ENCODE data around the gene ZNF750. TPM values are rescaled to one million over a fixed set of nuclear protein-coding genes. Genes with fewer than 3 reads are reported as not detected.

ZNF750 gene
- not detected for total RNA-seq

- DNase-seq (ENCODE audit: low spot score) (no peak), ATAC-seq (ENCODE audit: low FRiP score) (no peak)
- TF ChIP-seq CTCF (IDR thresholded peaks at IDR 0.05) = no peak
Measured at GRCh38 chr17:82839617-82840292, at the start of gene ZNF750. ZNF750 (minus strand) TSS chr17:82840022; CDS start chr17:82832454, 7,568 bp downstream.

- DNase-seq (ENCODE audit: low spot score) (no peak), ATAC-seq (ENCODE audit: low FRiP score) (no peak)
- TF ChIP-seq CTCF (IDR thresholded peaks at IDR 0.05) = no peak
Measured at GRCh38 chr17:82888583-82889495, 49.0 kb upstream of the ZNF750 start.

GRCh38 chr17:82887255-82888164 lies 47.7 kb upstream of the ZNF750 start:
- DNase-seq (ENCODE audit: low spot score) (no peak), ATAC-seq (ENCODE audit: low FRiP score) (no peak)
- no peak for TF ChIP-seq CTCF (IDR thresholded peaks at IDR 0.05)

- DNase-seq (ENCODE audit: low spot score) (no peak), ATAC-seq (ENCODE audit: low FRiP score) (no peak)
- no peak for TF ChIP-seq CTCF (IDR thresholded peaks at IDR 0.05)
Measured at GRCh38 chr17:82884970-82885353, 45.1 kb upstream of the ZNF750 start.

GRCh38 chr17:82884341-82884969 lies 44.6 kb upstream of the ZNF750 start:
- ATAC-seq (ENCODE audit: low FRiP score) (no peak), DNase-seq (ENCODE audit: low spot score) (no peak)
- no peak for TF ChIP-seq CTCF (IDR thresholded peaks at IDR 0.05)

GRCh38 chr17:82883419-82884031 lies 43.7 kb upstream of the ZNF750 start:
- TF ChIP-seq CTCF (IDR thresholded peaks at IDR 0.05) = no peak

More at GRCh38 chr17:82883419-82884031, 43.7 kb upstream of the ZNF750 start:
- ATAC-seq (ENCODE audit: low FRiP score) = no peak
- DNase-seq (ENCODE audit: low spot score) = no peak

Measured in omental fat pad (tissue), 4 donors.